GM12878 (cell line): ENCODE results near the gene DMRTC2. TPM values are rescaled to one million over a fixed set of nuclear protein-coding genes. Genes with fewer than 3 reads are reported as not detected.

ENCODE experiments used
- ATAC-seq: fragments of 200-7000 bp; cut with Tn5 transposase; 3 replicates; pipeline ENCODE4 v1.9.1; 2020; ENCODE audit warnings: mild to moderate bottlenecking, moderate library complexity
- BruUV-seq: library from RNA; stranded (reverse); fragments of 400-500 nt; replicated peaks from 2 replicates; lab custom pipeline; 2021; lab: Mats Ljungman, UMichigan
- CTCF ChIA-PET: fragments of 300-600 bp; sonication (Branson Sonifier 250); formaldehyde crosslinking; extraction: SDS; loops from one replicate; lab custom pipeline; 2021; ENCODE audit warnings: inconsistent platforms; lab: Yijun Ruan, JAX
- POLR2A ChIA-PET: fragments of 350-600 bp; formaldehyde crosslinking; extraction: SDS; loops from one replicate; lab custom pipeline; 2021; ENCODE audit warnings: inconsistent platforms; lab: Charles Lee
- RAD21 ChIA-PET: fragments of 300-600 bp; sonication (Branson Sonifier 250); formaldehyde crosslinking; loops from one replicate; lab custom pipeline; 2023; ENCODE audit warnings: antibody characterized with exemption; ENCODE audit not compliant: unreplicated experiment; lab: Charles Lee
- SMC1A ChIA-PET: fragments of 300-600 bp; sonication (Branson Sonifier 250); formaldehyde crosslinking; loops from one replicate; lab custom pipeline; 2023; ENCODE audit not compliant: unreplicated experiment, uncharacterized antibody; lab: Charles Lee
- DNase-seq: peaks from one replicate; pipeline ENCODE4 v3.0.0-alpha.2; 2011; ENCODE audit warnings: low read depth, low spot score
- FAIRE-seq: peaks from 3 replicates; lab custom pipeline; 2011; peaks lifted over from hg19 to GRCh38; lab: Jason Lieb, UNC
- H2AFZ ChIP-seq: 2 replicates; pipeline ENCODE4 v1.6.0; 2011; ENCODE audit warnings: low read depth, low read length, control low read depth; ENCODE audit not compliant: control insufficient read depth
- H3K27ac ChIP-seq: 2 replicates; pipeline ENCODE4 v1.5.1; 2011; ENCODE audit warnings: control low read depth; ENCODE audit not compliant: control insufficient read depth, insufficient read depth
- H3K27me3 ChIP-seq, 2 experiments: replicated peaks in 1 of 2; 2 replicates each; pipeline versions ENCODE4 v1.6.0 to v1.6.1; 2011; ENCODE audit warnings: low read length in 1 of 2; ENCODE audit not compliant: control insufficient read depth in 2 of 2, insufficient read depth in 2 of 2
- H3K36me3 ChIP-seq, 2 experiments: 2 replicates each; pipeline ENCODE4 v1.5.1; 2011; ENCODE audit warnings: low read length in 1 of 2; ENCODE audit not compliant: control insufficient read depth in 2 of 2, insufficient read depth in 2 of 2
- H3K4me1 ChIP-seq: 2 replicates; pipeline ENCODE4 v1.6.1; 2011; ENCODE audit warnings: mild to moderate bottlenecking, low read length, moderate library complexity, mixed read lengths; ENCODE audit not compliant: control insufficient read depth, insufficient read depth
- H3K4me2 ChIP-seq: 2 replicates; pipeline ENCODE4 v1.6.0; 2011; ENCODE audit warnings: control low read depth; ENCODE audit not compliant: control insufficient read depth, insufficient read depth
- H3K4me3 ChIP-seq: fragments of 200-600 bp; sonication (generic); 2 replicates; pipeline ENCODE4 v1.5.1; 2016
- H3K79me2 ChIP-seq: 2 replicates; pipeline ENCODE4 v1.6.0; 2011; ENCODE audit warnings: low read length; ENCODE audit not compliant: control insufficient read depth, insufficient read depth
- H3K9ac ChIP-seq: 2 replicates; pipeline ENCODE4 v1.8.0; 2011; ENCODE audit warnings: low read length, control low read depth, mixed read lengths; ENCODE audit not compliant: control insufficient read depth, insufficient read depth
- H3K9me3 ChIP-seq: replicated peaks from 3 replicates; pipeline ENCODE4 v1.5.1; 2011; ENCODE audit warnings: mild to moderate bottlenecking, low read length; ENCODE audit not compliant: control insufficient read depth, insufficient read depth
- H4K20me1 ChIP-seq: 2 replicates; pipeline ENCODE4 v1.6.0; 2011; ENCODE audit not compliant: control insufficient read depth, insufficient read depth
- CTCF ChIP-seq, 3 experiments: IDR thresholded peaks in 2 of 3; conservative IDR thresholded peaks in 1 of 3; 2 replicates each; pipeline ENCODE4 v1.5.1; 2011; ENCODE audit warnings: low read depth in 3 of 3, low read length in 3 of 3, mild to moderate bottlenecking in 3 of 3, control low read depth in 2 of 3, moderate library complexity in 2 of 3, inconsistent platforms in 1 of 3, mixed read lengths in 1 of 3; ENCODE audit not compliant: control insufficient read depth in 2 of 3, insufficient read depth in 1 of 3; ENCODE audit errors: extremely low read depth in 1 of 3
- EP300 ChIP-seq, 2 experiments: fragments of 150-350 bp in 1 of 2; IDR thresholded peaks; 2 replicates each; pipeline ENCODE4 v1.6.1; 2011 to 2012; ENCODE audit warnings: low read depth in 2 of 2, low read length in 2 of 2, borderline replicate concordance in 1 of 2, improper control_type of control experiment in 1 of 2, inconsistent platforms in 1 of 2; ENCODE audit not compliant: control insufficient read depth in 1 of 2
- JUND ChIP-seq: IDR thresholded peaks from 2 replicates; pipeline ENCODE4 v1.6.1; 2012; ENCODE audit warnings: low read depth, mild to moderate bottlenecking, low read length, improper control_type of control experiment, moderate library complexity
- PAX5 ChIP-seq: IDR thresholded peaks from 2 replicates; pipeline ENCODE4 v1.6.1; 2011; ENCODE audit warnings: low read depth, low read length, borderline replicate concordance
- PML ChIP-seq: IDR thresholded peaks from 2 replicates; pipeline ENCODE4 v1.6.1; 2012; ENCODE audit warnings: low read length, inconsistent platforms
- POLR2AphosphoS5 ChIP-seq: IDR thresholded peaks from 2 replicates; pipeline ENCODE4 v1.6.1; 2011; ENCODE audit warnings: mild to moderate bottlenecking, low read length, inconsistent platforms
- SREBF1 ChIP-seq: IDR thresholded peaks from 2 replicates; pipeline ENCODE4 v1.6.1; 2012; ENCODE audit warnings: mild to moderate bottlenecking, low read length
- ZBED1 ChIP-seq: IDR thresholded peaks from 2 replicates; pipeline ENCODE4 v1.6.1; 2016; ENCODE audit warnings: borderline replicate concordance
- ZBTB4 ChIP-seq: fragments of 450-650 bp; formaldehyde crosslinking; IDR thresholded peaks from 2 replicates; pipeline ENCODE4 v1.4.0; 2022; ENCODE audit warnings: mild to moderate bottlenecking, moderate library complexity
- ZNF384 ChIP-seq: IDR thresholded peaks from 2 replicates; pipeline ENCODE4 v1.6.1; 2012; ENCODE audit warnings: low read depth, mild to moderate bottlenecking, low read length, improper control_type of control experiment, borderline replicate concordance
- WGBS: methylation state at CpG from one replicate; pipeline ENCODE4 v1.1.6; 2016; ENCODE audit warnings: low lambda C conversion rate; ENCODE audit not compliant: insufficient replicate concordance, insufficient coverage; ENCODE audit errors: missing lambda C conversion rate; 5-methylcytosine and 5-hydroxymethylcytosine counted together
- in situ Hi-C: fragments of 300-500 bp; cut with MboI; formaldehyde crosslinking; loops from 9 replicates; pipeline ENCODE4 v1.14.3; 2018; ENCODE audit warnings: mixed read lengths
- intact Hi-C: fragments of 100-400 bp; cut with micrococcal nuclease; formaldehyde crosslinking; loops from one replicate; pipeline ENCODE4 v1.14.2; 2022; ENCODE audit not compliant: unreplicated experiment
- polyA plus RNA-seq, 11 experiments: library from polyadenylated mRNA; depleted of rRNA in 4 of 11; unstranded in 6 of 11; stranded (reverse) in 5 of 11; fragments of >200 nt; fragmentation: Nextera tagmentation in 4 of 11; fragmentation: Illumina TruSeq in 1 of 11; extraction: Ambion mirVana in 4 of 11; extraction: Trizol in 1 of 11; gene quantifications; 1 replicate in 1 of 11; 2 replicates in 10 of 11; pipeline versions ENCODE4 v1.2.1 to v1.2.3, GENCODE V29; 2011 to 2016; ENCODE audit warnings: inconsistent platforms in 2 of 11, missing spikeins in 2 of 11, low read depth in 1 of 11
- total RNA-seq, 4 experiments: library from RNA; depleted of rRNA in 3 of 4; stranded (reverse); fragments of >200 nt in 3 of 4; fragmentation: Illumina TruSeq in 1 of 4; extraction: Trizol in 1 of 4; gene quantifications; 2 replicates each; pipeline versions ENCODE4 v1.2.1 to v1.2.3, GENCODE V29; 2013 to 2021
- TF ChIP-seq, protein P1 (sequence below): fragments of 450-650 bp; IDR thresholded peaks from 2 replicates; pipeline ENCODE4 v1.6.1; 2017; ENCODE audit warnings: mild to moderate bottlenecking, moderate library complexity

The DMRTC2 gene
- total and polyA plus RNA-seq, 10 of the 15 experiments (the other 5 are each of a cell fraction or from before 2014, with no cell fraction given): not detected

DNA sequence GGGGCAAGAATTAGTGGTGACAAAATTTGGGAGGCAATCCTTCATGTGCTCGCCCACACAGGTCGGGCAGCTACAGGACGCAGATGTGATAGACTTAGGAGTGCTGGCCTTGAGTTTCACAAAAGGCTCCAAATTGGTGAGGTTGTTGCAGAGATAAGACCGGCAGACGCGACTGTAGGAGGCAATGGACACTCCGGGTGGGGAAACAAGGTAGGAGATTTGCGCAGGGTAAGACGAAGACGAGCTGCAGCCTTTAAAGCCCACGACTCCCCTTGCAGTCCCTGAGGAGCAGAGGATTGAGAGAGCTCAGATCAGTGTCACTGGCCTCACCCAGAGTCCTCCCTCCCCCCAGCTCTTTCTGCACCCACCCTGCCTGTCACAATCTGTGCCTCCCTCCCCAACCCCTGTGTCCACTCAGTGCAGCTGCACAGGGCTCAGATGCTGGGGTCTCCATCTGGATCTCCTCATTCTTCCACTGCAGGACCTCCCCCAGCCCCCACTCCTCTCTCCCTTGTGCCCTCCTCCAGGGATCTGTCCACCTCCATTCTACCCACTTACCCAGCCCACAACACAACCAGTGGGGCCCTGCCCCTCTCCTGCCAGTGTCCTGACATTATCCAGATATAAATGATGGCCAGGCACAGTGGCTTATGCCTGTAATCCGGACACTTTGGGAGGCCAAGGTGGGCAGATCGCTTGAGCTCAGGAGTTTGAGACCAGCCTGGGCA is 6.7 kb upstream of the DMRTC2 start:
- Histone ChIP-seq H3K9me3 (no peaks in the 10 kb centered on the region), H3K79me2 (no peaks in the 10 kb centered on the region), H2AFZ (no peak overlapping the region), H3K9ac (no peak overlapping the region), H3K27me3 (peaks cover 2 to 4% of the 10 kb centered on the region in 2 experiments; a peak in 1 of 4 replicates), H3K4me3 (no peak overlapping the region), H4K20me1 (no peaks in the 10 kb centered on the region), H3K4me1 (no peaks in the 10 kb centered on the region), H3K27ac (no peak overlapping the region), H3K36me3 (no peaks in the 10 kb centered on the region), H3K4me2 (no peak overlapping the region)
- ChIA-PET POLR2A (no interaction called here), RAD21 (no interaction called here), CTCF (interaction anchor here (1.4 to 4.2 kb wide), 5 partner anchors 13 to 131 kb away, joined by 4 to 24 read pairs (median 6); partner anchors contain the start of gene RPS19), SMC1A (interaction anchor here (1.1 kb wide), 1 partner anchor 45 kb away, joined by 3 read pairs; no protein-coding TSS in a partner anchor)
- intact Hi-C loops: no loop called here
- BruUV-seq: no TSS peak
- in situ Hi-C loops: no loop called here
- ATAC-seq (no peak), FAIRE-seq (no peak), DNase-seq (no peak)
- 26% methylated on average over 12 of the region's 13 CpGs for WGBS
- no peak for TF ChIP-seq ZBTB4 (CRISPR knock-in tag)
- TF ChIP-seq SREBF1: no peak
- TF ChIP-seq POLR2AphosphoS5: no peak
- TF ChIP-seq EP300 (IDR thresholded peaks at IDR 0.05; ENCODE audit: borderline replicate concordance in 1 of 2, control insufficient read depth in 1 of 2, low read depth in 2 of 2, low read length in 2 of 2): no peak
- no peak for TF ChIP-seq PAX5
- TF ChIP-seq ZBED1: no peak
- TF ChIP-seq ZNF384: no peak
- no peak for TF ChIP-seq CTCF (IDR thresholded peaks at IDR 0.05 in 2 of 3, conservative IDR thresholded peaks at IDR 0.05 in 1 of 3; ENCODE audit: control insufficient read depth in 2 of 3, extremely low read depth in 1 of 3, insufficient read depth in 1 of 3, low read depth in 3 of 3, low read length in 3 of 3)
- TF ChIP-seq PML: no peak
- TF ChIP-seq JUND: no peak
- TF ChIP-seq, protein P1, sequence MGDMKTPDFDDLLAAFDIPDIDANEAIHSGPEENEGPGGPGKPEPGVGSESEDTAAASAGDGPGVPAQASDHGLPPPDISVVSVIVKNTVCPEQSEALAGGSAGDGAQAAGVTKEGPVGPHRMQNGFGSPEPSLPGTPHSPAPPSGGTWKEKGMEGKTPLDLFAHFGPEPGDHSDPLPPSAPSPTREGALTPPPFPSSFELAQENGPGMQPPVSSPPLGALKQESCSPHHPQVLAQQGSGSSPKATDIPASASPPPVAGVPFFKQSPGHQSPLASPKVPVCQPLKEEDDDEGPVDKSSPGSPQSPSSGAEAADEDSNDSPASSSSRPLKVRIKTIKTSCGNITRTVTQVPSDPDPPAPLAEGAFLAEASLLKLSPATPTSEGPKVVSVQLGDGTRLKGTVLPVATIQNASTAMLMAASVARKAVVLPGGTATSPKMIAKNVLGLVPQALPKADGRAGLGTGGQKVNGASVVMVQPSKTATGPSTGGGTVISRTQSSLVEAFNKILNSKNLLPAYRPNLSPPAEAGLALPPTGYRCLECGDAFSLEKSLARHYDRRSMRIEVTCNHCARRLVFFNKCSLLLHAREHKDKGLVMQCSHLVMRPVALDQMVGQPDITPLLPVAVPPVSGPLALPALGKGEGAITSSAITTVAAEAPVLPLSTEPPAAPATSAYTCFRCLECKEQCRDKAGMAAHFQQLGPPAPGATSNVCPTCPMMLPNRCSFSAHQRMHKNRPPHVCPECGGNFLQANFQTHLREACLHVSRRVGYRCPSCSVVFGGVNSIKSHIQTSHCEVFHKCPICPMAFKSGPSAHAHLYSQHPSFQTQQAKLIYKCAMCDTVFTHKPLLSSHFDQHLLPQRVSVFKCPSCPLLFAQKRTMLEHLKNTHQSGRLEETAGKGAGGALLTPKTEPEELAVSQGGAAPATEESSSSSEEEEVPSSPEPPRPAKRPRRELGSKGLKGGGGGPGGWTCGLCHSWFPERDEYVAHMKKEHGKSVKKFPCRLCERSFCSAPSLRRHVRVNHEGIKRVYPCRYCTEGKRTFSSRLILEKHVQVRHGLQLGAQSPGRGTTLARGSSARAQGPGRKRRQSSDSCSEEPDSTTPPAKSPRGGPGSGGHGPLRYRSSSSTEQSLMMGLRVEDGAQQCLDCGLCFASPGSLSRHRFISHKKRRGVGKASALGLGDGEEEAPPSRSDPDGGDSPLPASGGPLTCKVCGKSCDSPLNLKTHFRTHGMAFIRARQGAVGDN: no peak
